ENCODE data around the gene TMEM200C.
"Not testable (repeated sequence)": the region's sequence is repeated elsewhere in the genome, so short reads cannot be mapped to it uniquely, and the experiment has no call there.

The TMEM200C gene

DNA sequence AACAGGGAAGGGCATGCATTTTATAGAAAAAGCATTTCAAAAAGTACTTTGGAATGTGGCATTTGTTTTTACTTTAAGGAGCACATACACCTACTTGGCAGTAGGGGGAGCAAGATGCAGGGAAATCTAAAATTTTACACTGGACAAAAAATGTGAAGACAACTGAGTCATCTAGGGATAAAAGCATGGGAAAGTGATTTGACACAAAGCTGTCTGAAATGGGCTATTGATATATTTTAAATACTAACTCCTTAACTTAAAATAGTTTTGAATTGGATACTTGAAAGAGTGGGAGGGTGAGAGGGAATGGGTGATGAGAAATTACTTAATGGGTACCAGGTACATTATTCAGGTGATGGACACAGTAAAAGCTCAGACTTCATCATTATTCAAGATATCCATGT, 15.8 kb downstream of the TMEM200C start:
- Histone ChIP-seq H3K4me3 (no peak overlapping the region), H3K27me3 (no peaks in the 10 kb centered on the region), H3K27ac (no peak overlapping the region), H3K9ac (no peak overlapping the region), H3K9me3 (replicated peaks in 1 of 11) (no peaks in the 10 kb centered on the region), H4K20me1 (no peaks in the 10 kb centered on the region), H3K36me3 (no peaks in the 10 kb centered on the region), H3K4me1 (no peaks in the 10 kb centered on the region), H3K4me2 (no peak overlapping the region)
- TF ChIP-seq Cebpa-rat (IDR thresholded peaks at IDR 0.05): no peak

DNA sequence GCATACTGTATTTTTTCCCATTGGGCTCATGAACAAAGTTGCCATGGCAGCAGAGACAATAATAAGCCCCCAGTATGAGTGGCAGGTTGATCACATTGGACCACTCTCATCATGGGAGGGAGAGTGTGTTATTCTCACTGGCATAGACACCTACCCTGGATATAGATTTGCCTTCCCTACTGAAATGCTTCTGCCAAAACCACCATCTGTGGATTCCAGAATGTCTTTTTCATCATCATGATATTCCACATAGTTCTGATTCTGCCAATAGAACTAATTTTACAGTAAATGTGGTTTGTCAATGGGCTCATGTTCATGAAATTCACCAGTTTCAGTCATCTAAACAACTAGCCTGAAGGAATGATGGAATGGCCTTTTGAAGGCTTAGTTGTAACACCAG, 18.4 kb downstream of the TMEM200C start:
- no peak for TF ChIP-seq Cebpa-rat (IDR thresholded peaks at IDR 0.05)
- no peak overlapping the region for H3K4me3 ChIP-seq
- H3K36me3 ChIP-seq: no peaks in the 10 kb centered on the region
- no peaks in the 10 kb centered on the region for H3K27me3 ChIP-seq
- H3K9ac ChIP-seq: no peak overlapping the region
- no peaks in the 10 kb centered on the region for H4K20me1 ChIP-seq
- H3K4me1 ChIP-seq: no peaks in the 10 kb centered on the region
- H3K9me3 ChIP-seq (replicated peaks in 1 of 11): no peaks in the 10 kb centered on the region
- no peak overlapping the region for H3K27ac ChIP-seq
- no peak overlapping the region for H3K4me2 ChIP-seq

DNA sequence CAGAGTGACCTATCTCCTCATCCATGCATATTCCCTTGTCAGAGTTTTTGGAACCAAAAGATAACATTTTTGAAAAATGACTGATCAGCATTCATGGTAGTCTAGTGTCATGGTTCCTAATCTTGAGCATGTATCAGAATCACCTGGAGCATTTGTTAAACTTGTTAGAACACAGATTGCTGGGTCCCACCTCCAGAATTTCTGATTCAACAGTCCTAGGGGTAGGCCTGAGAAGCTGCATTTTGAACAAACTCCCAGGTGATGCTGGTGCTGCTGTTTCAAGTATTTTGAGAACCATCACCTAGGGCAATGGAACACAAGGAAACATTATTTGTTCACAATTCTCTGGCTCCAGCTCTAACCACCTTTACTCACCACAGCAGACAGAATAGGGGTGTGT, 21.0 kb downstream of the TMEM200C start:
- Histone ChIP-seq H3K4me1 (no peaks in the 10 kb centered on the region), H3K36me3 (no peaks in the 10 kb centered on the region)

DNA sequence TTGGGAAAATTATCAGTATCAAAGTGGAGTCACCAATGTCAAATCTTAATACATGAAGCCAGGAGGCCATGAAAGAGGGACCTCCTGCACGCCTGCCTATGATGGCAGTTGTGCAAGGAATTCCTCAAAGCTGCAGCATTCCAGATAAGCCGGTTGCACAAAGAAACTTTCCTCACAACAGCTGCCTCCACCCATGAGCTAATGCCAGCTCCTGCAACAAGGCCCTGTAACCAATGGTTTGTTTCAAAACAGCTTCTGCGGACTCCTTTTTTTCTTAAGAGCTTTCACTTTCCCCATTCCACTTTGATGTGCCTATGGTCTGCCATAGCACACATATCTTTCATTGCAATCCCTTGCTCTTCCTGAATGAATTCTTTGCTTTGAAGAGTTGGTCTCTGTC, 22.4 kb downstream of the TMEM200C start:
- Histone ChIP-seq H3K27me3 (no peaks in the 10 kb centered on the region), H3K4me3 (no peak overlapping the region), H3K9ac (no peak overlapping the region), H3K4me2 (no peak overlapping the region), H3K4me1 (no peaks in the 10 kb centered on the region), H3K9me3 (replicated peaks in 1 of 11) (no peaks in the 10 kb centered on the region), H4K20me1 (peaks cover 0 to 9% (median 0%) of the 10 kb centered on the region in 11 experiments; a peak in 3 of 22 replicates), H3K36me3 (no peaks in the 10 kb centered on the region), H3K27ac (no peak overlapping the region)
- TF ChIP-seq Cebpa-rat (IDR thresholded peaks at IDR 0.05): no peak

More for the DNA sequence above, 21.0 kb downstream of the TMEM200C start:
- Histone ChIP-seq H3K9me3 (replicated peaks in 1 of 11) (no peaks in the 10 kb centered on the region), H3K4me3 (no peak overlapping the region), H3K4me2 (no peak overlapping the region), H3K9ac (no peak overlapping the region), H3K27me3 (no peaks in the 10 kb centered on the region), H3K27ac (no peak overlapping the region), H4K20me1 (no peaks in the 10 kb centered on the region)
- TF ChIP-seq Cebpa-rat (IDR thresholded peaks at IDR 0.05): no peak

DNA sequence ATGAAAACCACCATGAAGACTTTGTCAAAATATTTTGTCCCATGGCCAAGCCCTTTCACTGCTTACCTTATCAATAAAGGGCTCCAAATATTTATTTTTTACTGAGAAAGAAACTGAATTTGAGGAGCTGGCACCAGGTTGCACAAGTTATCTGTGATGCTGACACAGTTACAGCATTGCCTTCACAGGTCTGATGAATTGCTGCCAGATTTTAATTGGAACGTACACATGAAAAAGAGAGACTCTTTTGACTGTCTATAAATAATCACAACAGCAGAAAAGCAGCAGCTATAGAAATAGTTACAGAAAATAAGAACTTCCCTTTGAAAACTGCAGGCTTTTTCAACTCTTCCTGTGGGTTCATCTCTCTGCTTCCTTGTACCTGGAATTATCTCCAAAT, 23.9 kb downstream of the TMEM200C start:
- H3K4me2 ChIP-seq: no peak overlapping the region

DNA sequence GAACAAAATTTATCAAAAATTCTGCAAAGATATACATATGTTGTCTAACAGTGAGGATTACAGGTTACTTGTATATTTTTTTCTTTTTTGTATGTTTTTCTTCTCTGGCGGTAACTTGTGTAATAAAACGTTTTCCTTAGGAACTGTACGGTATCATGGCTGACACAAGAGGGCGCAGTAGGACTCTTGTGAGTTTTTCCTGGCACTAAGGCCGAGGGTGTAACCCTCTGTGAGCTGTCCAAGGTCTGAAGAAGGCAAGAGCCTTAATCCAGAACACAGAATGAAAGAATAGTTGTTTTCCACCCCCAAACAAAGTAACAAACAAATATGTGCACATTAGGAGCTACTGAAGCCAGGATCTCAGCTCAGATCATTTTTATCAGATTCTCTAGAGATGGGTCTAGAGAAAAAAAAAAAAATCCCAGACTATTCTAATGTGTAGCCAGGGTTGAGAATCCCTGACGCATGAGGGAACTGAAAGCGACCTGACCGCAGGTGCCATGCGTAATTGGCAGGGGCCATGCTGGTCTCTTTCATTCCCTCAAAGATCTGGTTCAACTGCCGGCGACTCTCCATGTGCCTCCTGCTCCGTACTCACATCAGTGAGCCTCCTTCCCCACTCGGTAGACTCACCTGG, 27.0 kb downstream of the TMEM200C start:
- Histone ChIP-seq H3K4me3 (no peak overlapping the region), H3K27ac (no peak overlapping the region), H3K4me2 (no peak overlapping the region), H4K20me1 (peaks cover 0 to 9% (median 0%) of the 10 kb centered on the region in 11 experiments; a peak in 3 of 22 replicates), H3K27me3 (no peaks in the 10 kb centered on the region), H3K36me3 (no peaks in the 10 kb centered on the region), H3K4me1 (no peaks in the 10 kb centered on the region), H3K9ac (no peak overlapping the region), H3K9me3 (replicated peaks in 1 of 11) (peaks cover 0 to 5% (median 0%) of the 10 kb centered on the region in 11 experiments; a peak in 2 of 22 replicates)
- TF ChIP-seq Cebpa-rat (IDR thresholded peaks at IDR 0.05): no peak

More for the DNA sequence above, 23.9 kb downstream of the TMEM200C start:
- Histone ChIP-seq H3K27me3 (no peaks in the 10 kb centered on the region), H3K9ac (no peak overlapping the region), H3K4me1 (no peaks in the 10 kb centered on the region), H3K4me3 (no peak overlapping the region), H3K27ac (no peak overlapping the region), H3K36me3 (no peaks in the 10 kb centered on the region), H3K9me3 (replicated peaks in 1 of 11) (no peaks in the 10 kb centered on the region), H4K20me1 (peaks cover 0 to 9% (median 0%) of the 10 kb centered on the region in 11 experiments; a peak in 3 of 22 replicates)
- TF ChIP-seq Cebpa-rat (IDR thresholded peaks at IDR 0.05): no peak

DNA sequence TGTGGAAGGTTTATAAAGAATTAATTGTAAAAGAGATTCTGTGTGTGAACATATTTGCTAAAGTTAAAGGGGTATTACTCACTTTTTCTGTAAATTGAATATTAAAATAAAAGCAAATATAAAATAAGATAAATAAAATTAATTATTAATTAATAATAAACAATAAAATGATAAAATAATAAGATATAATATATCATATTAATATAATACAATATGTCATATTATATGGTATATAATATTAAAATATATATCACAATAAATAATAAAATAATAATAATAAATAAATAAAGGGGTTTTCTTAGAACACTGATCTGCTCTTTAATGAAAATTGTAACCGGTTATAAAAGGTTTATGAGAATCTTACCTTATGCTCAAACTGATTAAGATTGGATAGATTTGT, 29.8 kb downstream of the TMEM200C start:
- Histone ChIP-seq H3K4me2 (no peak overlapping the region), H3K4me1 (no peaks in the 10 kb centered on the region), H3K9ac (no peak overlapping the region), H3K4me3 (no peak overlapping the region), H3K36me3 (no peaks in the 10 kb centered on the region), H3K27ac (no peak overlapping the region), H4K20me1 (peaks cover 0 to 9% (median 0%) of the 10 kb centered on the region in 11 experiments; a peak in 3 of 22 replicates), H3K27me3 (no peaks in the 10 kb centered on the region), H3K9me3 (replicated peaks in 1 of 11) (peaks cover 15 to 29% (median 20%) of the 10 kb centered on the region in 11 experiments)
- no peak for TF ChIP-seq Cebpa-rat (IDR thresholded peaks at IDR 0.05)

DNA sequence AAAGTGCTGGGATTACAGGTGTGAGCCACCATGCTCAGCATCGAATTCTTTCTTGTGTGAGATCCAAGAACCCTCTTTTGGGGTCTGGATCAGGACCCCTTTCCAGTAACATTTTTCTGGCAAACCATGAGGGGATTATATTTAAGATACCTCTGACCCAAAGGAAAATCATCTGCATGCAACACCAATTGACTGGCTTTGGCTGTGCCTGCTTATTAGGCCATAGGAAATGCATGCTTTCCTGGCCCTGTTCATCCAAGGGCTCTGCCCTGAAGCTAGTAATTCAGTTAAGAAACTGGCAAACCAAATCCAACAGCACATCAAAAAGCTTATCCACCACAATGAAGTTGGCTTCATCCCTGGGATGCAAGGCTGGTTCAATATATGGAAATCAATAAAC, 33.2 kb downstream of the TMEM200C start:
- H3K4me3 ChIP-seq, H3K9ac ChIP-seq, H3K4me1 ChIP-seq, H4K20me1 ChIP-seq, H3K36me3 ChIP-seq, H3K4me2 ChIP-seq, H3K27me3 ChIP-seq, H3K27ac ChIP-seq: not testable (repeated sequence)
- peaks cover 15 to 35% (median 22%) of the 10 kb centered on the region in 11 experiments for H3K9me3 ChIP-seq (replicated peaks in 1 of 11)

DNA sequence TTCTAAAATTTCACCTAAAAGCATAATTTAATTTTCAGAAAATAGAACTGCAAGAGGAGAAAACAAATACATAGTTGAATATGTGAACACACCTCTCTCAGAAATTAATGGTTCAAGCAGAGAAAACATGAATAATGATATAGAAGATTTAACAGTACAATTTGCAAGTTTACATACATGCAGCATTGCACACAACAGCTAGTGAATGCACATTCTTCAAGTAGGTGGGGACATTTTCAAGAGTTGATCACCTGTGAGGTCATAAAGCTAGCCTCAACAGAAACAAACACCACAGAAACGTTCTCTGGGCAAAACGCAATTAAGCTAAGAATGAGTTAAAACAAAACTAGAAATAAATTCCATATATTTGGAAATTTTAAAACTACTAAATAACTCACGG, 38.1 kb downstream of the TMEM200C start:
- no peak for TF ChIP-seq Cebpa-rat (IDR thresholded peaks at IDR 0.05)
- no peak overlapping the region for H3K4me2 ChIP-seq
- H3K4me3 ChIP-seq: no peak overlapping the region
- peaks cover 0 to 10% (median 0%) of the 10 kb centered on the region in 11 experiments; a peak in 1 of 22 replicates for H3K27me3 ChIP-seq
- no peaks in the 10 kb centered on the region for H4K20me1 ChIP-seq
- no peaks in the 10 kb centered on the region for H3K4me1 ChIP-seq
- no peaks in the 10 kb centered on the region for H3K36me3 ChIP-seq
- H3K9me3 ChIP-seq (replicated peaks in 1 of 11): peaks cover 10 to 23% (median 12%) of the 10 kb centered on the region in 11 experiments
- no peak overlapping the region for H3K9ac ChIP-seq
- no peak overlapping the region for H3K27ac ChIP-seq

DNA sequence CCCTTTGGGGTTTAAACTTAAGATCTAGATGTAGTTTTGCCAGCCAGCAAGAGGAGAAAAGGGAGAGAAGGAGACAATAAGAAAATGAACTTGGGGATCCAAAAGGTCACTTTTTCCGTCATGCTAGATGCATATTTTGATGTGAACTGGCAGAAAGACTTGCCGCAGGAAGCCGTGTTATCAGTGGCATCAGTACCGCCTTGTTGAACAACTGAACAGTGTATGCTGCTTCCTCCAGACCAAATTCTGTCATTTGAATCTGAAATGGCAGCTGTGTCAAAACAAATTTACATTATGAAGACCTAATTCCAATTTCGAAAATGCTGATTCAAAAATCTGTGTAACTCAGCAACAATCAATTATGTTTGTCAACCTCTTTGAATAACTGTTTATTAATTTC, 42.1 kb downstream of the TMEM200C start:
- Histone ChIP-seq H3K4me2 (no peak overlapping the region), H3K4me3 (no peak overlapping the region), H4K20me1 (no peaks in the 10 kb centered on the region), H3K36me3 (no peaks in the 10 kb centered on the region), H3K27me3 (peaks cover 0 to 10% (median 0%) of the 10 kb centered on the region in 11 experiments; a peak in 1 of 22 replicates), H3K9me3 (replicated peaks in 1 of 11) (no peaks in the 10 kb centered on the region), H3K4me1 (no peaks in the 10 kb centered on the region), H3K9ac (no peak overlapping the region), H3K27ac (no peak overlapping the region)
- no peak for TF ChIP-seq Cebpa-rat (IDR thresholded peaks at IDR 0.05)
